CD4-positive, alpha-beta T cell treated with Interleukin-10 for 1 hour (primary cell): ENCODE results near the gene CDH4.

ENCODE experiments used
- DNase-seq: peaks from one replicate; pipeline ENCODE4 v3.0.0-alpha.2; 2020

The CDH4 gene

DNA sequence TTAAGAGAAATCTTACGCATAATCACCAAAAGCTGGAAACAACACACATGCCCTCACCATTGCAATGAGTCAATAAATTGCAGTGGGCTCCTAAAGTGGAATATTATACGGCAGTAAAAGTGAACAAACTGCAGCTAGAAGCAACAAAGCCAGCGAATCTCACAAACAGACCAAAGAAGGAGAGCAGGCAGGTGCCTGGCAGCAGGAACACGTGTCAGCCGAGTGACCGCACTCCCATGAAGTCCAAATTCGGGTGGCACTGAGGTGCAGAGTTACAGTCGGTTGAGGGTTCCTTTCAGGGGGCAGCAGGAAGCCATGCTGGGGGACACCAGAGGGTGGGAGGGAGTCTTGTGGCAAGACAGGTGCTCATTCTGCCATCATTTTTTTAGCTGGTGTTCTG, 500.5 kb downstream of the CDH4 start:
- DNase-seq: no peak

DNA sequence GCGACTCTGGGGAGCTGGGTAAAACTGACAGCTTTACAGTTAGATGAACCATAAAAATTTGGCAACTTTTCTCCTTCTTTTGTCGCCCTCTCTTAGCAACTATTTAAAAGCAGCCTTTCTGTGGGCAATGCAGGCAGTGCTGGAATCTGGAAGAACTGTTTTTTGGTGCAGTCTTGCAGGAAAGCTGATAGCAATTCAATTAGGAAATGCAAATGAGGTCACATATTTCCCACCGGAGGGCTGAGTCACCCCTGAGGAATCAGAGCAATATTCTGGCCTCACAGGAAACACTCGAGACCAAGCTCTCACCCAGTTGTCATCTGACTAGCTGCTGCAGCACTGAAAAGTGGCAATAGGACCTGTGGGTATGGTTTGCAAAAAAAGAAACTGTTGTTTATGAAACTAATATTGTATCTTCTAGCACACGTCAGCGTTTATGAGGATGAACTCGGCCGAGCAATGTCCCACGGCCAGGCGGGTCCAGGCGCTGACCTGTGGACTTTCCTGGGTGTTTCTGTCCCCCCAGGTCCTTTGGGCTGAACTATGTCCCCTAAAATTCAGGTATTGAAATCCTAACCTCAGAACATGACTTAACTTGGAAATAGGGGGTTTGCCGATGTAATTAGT, 501.4 kb downstream of the CDH4 start:
- no peak for DNase-seq

DNA sequence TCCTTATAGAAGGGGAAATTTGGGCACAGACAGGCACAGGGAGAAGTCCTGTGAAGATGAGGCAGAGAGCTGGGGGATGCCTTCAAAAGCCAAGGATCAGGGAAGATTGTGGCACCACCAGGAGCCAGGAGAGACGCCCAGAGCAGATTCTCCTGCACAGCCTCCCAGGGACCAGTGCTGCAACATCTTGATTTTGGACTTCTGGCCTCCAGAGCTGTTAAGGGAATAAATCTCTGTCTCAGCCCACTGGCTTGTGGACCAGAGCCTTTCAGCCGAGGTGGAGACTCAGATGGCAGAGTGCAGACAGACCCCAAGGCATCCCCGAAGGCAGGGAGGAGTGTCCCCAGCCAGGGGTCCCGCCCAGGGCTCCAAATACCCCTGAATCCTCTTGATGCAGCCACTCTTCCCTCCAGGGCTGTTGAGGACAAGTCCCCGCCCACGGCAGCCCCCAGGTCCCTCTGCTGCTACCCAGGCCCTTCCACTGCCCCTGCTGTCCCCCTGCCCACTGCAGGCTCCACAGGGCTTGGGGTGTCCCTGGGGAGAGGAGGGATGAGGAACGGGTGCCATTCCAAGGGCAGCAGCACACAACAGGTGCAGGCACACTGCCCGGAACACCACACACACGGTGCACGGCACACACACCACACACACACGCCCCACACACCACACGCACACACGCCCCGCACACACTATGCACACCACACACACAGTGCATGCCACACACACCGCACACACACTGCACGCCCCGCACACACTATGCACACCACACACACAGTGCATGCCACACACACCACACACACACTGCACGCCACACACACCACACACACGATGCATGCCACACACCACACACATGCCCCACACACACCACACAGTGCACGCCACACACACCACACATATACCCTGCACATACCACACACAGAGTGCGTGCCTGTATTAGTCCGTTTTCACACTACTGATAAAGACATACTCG, 502.2 kb downstream of the CDH4 start:
- DNase-seq: no peak

DNA sequence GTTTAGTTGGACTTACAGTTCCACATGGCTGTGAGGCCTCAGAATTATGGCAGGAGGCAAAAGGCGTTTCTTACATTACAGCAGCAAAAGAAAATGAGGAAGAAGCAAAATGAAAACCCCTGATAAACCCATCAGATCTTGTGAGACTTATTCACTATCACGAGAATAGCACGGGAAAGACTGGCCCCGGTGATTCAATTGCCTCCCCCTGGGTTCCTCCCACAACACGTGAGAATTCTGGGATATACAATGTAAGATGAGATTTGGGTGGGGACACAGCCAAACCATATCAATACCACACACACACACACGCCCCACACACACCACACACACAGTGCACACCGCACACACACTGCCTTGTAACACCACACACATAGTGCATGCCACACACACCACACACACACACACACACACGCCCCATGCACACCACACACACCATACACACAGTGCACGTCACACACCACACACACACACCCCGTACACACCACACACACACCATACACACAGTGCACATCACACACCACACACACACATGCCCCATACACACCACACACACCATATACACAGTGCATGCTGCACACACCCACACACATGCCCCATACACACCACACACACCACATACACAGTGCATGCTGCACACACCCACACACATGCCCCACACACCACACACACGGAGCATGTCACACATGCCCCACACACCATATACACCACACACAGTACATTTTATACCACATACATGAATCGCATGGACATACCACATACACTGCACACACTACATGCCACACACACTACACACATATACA, 503.1 kb downstream of the CDH4 start:
- DNase-seq: no peak

DNA sequence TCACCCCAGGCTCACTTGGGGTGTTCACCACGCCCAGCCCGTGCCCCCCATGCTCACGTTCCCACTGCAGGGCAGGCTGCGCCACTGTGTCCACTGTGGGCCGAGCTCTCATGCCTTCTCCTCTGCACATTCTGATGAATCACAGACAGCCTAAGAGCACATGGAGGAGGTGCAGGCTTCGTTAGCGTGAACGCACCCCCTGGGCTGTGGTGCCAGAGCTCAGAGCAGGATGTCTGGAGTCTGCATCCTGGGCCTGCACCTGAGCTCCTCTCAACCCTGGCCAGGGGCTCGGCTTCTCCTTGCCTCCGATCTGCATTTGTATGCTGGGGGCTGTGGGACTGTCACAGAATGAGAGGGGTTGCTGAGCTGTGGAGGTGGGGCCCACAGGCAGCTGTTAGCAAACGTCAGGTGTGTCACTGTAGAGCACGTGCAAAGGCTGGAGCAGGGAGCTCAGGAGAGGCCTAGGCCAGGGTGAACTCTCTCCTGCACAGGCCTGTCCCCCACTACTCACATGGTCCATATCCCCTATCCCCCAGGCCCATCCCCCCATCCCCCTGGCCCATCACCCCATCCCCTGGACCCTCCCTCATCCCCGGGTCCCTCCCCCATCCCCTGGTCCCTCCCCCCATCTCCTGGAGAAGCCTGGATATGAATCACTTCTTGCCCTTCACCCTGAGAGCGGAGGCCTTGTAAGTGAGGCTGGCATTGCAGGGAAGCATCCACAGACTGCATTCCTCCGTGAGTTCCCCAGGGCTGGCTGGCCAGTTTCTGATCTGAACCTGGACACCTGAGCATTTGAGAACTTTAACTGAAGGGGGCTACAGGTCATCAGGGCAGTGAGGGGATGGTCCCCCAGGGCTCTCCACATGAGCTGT, 504.1 kb downstream of the CDH4 start:
- no peak for DNase-seq

DNA sequence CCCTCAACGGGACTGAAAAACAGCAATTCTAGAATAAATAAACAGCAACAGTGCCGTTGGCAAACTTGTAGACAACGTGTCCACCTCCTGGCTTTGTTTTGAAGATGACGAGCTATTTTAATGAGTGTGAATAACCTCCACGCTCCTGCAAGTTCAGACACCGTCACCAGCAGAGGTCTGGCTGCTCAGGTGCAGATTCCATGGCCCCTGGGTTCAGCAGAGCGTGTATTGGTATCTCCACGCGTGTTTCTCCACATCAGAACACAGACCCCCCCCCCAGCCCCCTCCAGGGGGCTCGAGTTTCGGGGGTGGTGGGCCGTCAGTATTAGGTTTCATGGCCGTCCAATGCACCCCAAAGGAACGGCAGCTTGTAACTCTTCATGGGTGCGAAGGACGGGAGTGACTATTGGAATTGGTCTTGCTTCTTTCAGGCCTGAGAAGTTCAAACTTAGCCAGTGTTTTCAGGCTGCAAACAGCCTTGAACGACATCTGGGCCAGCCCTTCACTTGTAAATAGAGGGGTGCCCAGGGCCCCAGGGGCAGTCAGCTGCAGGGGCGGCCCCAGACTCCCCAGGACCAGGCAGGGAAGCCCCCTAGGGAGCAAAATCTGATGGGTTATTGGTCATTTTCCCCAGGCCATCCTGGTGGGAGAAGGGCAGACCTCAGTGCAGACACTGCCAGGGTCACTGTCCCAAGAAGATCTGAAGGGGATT, 505.1 kb downstream of the CDH4 start:
- DNase-seq: no peak

DNA sequence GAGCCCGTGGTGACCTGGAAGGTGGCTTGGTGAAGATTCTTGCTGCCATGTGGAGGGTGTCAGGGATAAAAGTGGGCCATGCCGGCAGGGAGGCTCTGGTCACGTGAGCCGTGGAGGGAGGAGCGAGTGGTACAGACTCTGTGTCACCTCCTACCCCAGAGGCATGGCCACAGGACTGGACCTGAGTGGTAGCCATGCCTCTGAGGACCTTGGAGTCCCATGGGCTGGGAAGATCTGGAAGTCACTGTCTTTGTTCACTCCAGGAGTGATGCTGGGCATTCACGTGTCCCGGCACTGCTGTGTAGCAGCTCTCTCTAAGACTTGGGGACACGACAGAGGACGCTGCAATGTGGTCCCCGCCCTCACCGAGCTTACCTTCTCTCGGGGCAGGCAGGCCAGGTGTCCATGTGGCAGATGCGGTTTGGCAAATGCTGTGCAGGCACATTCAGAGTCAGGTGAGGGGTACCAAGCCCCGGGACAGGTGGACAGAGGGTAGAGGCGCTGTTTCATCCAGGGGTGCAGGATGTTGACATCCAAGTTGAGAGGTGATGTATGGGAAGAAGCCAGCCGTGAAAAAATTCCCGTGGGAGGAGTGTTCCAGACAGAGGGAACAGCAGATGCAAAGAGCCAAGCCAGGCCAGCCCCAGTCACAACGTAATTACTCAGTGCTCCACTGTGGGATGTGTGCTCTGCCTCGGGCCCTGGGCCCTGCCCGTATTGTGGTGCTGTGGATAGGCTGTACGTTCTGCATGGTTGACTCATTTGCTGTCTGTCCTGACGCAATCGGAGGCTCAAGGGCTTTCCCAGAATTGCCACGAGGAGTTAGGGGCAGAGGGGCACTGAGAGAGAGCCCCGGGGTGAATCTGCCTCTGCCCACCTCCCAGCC, 505.9 kb downstream of the CDH4 start:
- DNase-seq: no peak

DNA sequence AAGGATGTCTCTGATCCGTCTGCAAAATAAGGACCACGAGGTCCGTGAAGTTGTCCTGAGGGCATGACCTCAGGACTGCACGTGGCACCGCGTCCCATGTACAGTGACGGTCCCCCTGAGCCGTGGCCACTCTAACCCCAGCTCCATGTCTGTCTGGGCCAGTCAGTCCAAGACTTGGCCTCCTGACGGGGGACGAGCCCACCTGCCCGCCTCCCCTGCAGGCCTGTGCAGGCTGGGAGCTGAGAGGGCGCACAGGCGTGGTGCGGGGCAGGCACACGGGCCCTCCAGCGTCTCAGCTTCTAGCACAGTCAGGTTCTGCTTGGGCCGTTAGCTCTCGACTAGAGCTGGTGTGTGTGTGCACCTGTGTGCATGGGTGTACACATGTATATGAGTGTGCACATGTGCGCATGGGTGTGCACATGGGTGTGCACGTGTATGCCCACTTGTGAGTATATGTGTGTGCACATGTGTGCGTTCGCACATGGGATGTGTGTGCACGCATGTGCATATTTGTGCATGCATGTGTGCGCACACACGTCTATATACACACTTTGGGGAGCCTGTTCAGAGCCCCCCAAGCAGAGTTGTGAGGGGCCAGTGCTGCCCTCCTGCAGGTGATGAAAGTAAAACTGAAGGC, 506.6 kb downstream of the CDH4 start:
- no peak for DNase-seq

DNA sequence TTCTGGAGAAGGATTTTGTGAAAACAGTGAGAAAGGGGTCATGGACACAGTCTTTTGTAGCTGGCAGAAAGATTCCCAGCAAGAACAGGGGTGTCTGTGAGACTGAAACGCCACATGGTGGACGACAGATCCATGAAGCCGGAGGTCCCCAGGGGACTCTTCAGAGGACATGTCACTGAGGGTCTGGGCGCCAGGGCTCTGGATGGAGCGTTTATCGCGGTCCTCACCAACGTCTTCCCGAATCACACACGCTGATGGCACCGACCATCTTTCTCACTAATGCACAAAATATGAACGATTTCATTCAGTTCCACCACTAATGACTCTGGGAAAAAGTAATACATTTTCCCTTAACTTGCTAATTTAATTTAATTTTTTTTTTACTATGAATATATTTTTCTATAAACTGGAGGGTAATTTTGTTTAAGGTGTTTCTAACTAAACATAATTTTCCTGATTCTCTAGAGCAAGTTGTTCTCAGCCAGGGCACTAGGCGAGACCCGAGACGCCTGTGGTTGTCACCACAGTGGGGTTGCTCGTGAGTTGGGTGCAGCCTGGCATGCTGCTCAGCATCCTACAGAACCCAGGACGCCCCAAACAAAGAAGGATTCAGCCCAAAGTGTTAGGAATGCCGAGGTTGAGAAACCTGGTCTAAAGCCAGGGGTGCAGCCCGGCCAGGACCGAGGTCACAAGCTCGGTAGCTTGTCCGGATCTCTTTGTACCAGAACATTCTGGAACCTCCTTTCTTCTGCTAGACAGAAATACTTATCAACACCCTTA, 507.4 kb downstream of the CDH4 start:
- DNase-seq: no peak

DNA sequence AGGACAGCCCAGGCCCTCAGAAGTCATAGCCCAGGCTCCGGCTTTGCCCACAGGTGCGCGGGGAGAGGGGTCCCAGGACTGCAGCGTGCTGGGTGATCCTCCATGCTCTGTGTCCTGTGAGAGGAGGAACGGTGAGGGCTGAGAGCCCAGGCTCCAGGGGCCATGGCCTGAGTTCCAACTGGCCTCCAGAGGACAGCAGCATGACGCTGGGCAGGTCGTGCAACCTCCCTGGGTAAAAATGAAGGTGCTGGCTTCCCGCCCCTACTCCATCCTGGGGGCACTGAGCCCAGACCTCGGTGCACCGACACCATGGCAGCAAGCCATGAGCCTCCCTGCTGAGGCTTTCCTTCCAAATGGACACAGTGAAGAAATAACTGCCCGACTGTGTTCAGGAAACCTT, 508.3 kb downstream of the CDH4 start:
- no peak for DNase-seq

DNA sequence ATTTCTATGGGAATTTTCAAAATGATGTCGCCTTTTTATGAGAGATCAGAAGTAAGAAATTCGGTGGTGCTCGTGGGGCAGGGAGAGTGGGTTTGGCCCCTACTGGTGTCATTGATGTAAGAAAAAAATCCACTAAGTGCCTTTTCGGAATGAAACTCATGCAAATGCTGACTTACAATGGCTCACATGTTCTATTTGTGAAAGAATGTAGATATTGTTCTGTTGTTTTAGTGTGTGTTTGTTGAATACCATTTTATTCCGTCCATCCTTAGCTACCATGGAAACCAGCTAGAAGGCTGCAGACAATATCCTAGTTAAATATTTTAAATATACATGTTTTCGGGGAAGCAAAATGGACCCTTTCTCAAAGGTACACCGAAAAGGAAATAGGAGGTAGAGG, 508.7 kb downstream of the CDH4 start:
- no peak for DNase-seq

DNA sequence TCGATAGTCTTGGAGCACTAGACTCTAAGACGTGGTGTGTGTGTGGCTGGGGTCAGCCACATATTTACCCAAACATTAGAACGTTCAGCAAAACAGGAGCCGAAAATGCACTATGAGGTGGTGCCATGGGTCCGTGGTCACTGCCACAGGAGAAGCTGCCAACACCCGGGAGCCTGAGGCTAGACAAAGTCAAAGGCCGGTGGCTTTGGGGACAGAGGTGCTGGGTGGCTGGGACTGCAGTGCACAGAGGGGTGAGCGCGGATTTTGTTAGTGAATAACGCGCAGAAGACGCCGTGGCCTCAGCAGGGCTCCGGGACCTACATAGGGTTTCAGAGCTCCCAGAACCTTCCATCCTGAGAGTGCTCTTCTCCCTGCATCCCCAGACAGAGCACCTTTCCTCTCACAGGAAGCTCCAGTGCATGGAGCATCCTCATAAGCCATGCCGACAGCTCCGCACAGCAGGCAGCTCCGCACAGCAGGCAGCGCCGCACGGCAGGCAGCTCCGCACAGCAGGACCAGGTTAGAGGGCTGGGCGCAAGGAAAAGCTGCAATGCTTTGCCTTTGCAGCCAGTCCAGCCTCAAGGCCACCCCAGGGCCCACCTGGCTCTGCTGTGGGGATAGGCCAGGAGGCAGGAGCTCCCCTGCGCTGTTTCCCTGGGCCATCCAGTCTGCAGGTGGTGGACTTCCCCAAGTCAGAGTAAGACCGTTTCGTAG, 509.5 kb downstream of the CDH4 start:
- DNase-seq: no peak

DNA sequence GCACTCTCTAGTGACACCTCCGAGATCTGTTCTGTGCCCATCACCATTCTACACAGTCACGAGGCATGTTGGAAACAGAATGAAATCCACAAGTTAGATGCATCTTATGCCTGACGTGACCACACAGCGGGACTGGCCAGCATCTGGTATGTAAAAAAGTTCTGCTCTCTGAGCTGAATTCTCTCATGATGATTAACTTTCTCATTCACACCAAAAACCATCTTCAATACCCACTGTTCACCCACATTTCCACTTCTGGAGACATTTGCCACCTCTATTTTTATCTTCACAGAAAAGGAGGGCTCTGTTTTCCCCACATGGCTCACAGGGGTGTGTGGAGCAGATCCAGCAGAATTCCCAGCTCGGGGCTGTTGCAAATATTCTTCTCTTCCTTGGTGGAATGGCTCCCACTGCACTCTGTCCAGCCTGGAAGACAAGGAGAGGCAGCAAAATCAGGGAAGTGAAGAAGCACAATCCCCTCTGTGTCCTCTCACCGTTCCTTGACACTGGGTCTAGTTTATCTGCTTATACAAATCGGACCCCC, 510.2 kb downstream of the CDH4 start:
- DNase-seq: no peak

DNA sequence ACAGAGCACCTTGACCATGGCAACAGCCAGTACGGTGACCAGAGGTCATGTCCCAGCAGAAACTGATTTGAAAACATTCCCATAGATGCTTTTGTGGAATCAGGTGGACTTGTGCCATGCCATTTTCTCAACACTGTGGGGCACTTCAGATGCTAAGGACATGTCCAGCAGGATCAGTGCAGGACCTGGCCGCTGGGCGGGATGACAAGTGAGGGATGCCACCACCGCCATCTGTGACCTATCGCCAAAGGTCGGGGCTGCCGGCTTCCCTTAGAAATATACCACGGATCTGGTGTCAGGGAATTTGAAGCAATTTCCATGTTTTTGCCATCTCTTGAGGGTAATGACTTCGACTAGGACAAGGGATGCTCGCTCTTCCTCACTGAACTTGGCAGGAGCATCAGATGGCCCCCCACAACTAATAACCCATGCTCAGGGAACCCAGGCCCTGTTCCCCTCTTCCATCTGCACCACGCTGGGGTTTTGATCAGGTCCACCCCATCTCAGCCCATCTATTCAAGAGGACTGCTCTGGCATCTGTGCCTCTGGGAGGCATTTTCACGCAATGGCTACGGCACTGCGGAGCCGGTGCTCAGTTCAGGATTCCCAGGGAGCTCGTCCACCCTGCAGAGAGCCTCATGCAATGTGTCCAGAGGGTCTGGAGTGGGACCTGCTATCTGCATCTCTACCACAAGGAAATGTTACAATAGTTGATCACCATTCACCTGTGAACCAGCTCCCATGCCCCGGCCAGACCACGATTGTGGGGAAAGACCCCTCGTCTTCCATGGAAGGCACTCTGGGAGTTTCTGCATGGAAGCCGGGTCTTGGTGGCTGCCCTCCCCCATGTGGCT, 511.1 kb downstream of the CDH4 start:
- DNase-seq: no peak

DNA sequence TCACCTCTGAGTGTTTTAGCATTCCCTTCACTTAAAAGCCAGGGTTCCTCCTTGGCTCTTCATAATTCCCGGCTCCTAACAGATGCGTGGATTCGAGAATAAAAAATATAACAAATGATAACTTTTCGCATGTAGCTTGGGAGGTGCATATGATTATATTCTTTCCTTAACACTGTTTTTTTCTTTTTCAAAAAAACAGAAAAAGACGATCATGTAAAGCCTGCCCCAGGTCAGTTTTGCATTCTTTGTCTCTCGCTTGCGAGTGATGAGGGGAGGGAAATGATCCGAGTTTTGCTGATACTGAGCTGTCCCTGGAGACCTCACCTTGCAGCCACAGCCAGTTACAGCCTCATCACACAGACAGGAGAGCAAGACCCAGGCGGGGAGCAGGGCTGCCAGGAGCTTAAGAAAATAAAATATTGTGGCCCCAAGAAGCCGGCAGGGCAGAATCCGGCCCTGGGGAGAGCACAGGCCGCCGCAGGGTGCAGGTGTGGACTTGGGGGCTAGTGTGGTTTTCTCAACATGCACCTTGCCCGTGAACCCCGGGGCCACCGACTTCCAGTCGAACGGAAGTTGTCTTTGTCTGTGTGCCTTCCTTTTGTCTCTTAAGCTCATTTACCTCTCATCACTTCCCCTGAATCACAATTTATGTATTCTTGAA, 511.8 kb downstream of the CDH4 start:
- DNase-seq: no peak

DNA sequence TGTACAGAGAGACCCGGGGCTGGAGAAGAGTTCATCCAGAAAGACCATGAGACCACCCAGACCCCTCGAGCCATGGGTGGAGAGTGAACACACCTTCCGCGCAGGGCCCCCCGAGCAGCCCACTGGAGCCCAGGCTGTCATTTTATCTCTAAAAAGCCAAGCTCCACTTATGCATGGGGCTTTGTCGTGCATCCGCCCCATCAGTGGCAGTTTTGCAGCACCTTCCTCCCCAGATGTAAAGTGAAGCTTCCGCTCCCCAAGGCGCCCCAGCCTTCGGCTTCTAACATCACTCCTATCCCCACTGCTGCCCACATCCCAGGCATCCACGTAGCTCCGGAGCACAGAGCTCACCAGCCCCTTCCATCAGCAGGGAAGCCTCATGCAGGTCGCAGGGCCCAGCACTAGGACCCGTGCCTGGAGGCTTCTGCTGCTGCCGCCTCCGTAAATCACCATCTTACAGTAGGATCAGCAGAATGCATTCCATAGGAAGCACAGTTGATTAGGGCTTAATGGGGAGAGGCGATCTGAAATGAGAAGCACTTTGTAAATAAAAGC, 512.5 kb downstream of the CDH4 start:
- DNase-seq: no peak
